ENCODE measurements around the gene PTAFR. TPM values are rescaled to one million over a fixed set of nuclear protein-coding genes. Genes with fewer than 3 reads are reported as not detected.

The PTAFR gene
- total RNA-seq, 4 donors from 2014 or later: 2.0 to 51.7 (median 4.2) TPM

DNA sequence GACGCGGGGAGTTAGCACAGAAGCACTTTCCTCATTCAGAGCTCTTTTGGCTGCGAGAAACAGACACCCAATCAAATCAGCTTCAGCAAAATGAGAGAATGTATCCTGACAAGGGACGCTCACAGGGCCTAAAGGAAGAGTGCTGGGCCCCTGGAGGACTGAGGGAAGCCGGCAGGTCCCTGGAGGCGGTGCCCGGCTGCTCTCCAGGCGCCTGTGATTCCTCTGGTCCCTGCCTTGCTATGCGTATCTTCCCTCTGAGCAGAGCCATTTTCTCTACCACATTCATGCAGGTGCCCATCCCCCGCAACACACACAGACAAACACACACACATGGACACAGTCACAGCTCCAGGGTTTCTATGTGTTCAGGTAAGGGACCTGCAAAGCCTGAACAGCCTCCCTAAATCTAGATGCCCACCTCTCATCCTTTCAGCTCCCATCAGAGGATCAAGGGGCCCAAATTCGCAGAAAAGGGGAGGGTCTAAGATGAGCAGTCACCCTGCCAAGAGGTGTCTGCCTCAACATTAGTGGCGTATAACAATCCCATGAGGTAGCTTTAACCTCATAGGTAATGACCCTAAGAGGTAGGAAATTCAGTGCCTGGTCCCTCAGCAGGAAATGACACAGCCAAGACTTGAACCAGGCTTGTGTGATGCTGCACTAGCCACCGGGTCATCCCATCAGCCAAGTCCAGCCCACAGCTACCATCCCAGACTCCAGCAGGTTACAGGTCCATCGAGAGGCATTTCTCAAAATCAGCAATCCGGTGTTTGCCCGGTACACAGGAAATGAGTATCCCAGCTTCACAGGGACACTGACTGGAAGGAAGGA lies 29.0 kb downstream of the PTAFR start:
- Histone ChIP-seq H3K9me3 (no peaks in the 10 kb centered on the region), H3K4me1 (no peaks in the 10 kb centered on the region), H3K27ac (peak overlapping the region in 1 of 4 donors; percentile 5), H3K36me3 (no peaks in the 10 kb centered on the region), H3K27me3 (no peaks in the 10 kb centered on the region), H3K4me3 (no peak overlapping the region)
- in situ Hi-C loops (cut with MboI; ENCODE audit: low pct_ligation_motif_present in 1 of 4, low pct_unique_long_range_greater_than_20kb in 1 of 4, low sequenced_read_pairs in 3 of 4): no loop called here
- TF ChIP-seq, protein P1, sequence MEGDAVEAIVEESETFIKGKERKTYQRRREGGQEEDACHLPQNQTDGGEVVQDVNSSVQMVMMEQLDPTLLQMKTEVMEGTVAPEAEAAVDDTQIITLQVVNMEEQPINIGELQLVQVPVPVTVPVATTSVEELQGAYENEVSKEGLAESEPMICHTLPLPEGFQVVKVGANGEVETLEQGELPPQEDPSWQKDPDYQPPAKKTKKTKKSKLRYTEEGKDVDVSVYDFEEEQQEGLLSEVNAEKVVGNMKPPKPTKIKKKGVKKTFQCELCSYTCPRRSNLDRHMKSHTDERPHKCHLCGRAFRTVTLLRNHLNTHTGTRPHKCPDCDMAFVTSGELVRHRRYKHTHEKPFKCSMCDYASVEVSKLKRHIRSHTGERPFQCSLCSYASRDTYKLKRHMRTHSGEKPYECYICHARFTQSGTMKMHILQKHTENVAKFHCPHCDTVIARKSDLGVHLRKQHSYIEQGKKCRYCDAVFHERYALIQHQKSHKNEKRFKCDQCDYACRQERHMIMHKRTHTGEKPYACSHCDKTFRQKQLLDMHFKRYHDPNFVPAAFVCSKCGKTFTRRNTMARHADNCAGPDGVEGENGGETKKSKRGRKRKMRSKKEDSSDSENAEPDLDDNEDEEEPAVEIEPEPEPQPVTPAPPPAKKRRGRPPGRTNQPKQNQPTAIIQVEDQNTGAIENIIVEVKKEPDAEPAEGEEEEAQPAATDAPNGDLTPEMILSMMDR (IDR thresholded peaks at IDR 0.05): no peak
- no peak for TF ChIP-seq EP300 (IDR thresholded peaks at IDR 0.05; ENCODE audit: low read depth)
- TF ChIP-seq POLR2A (IDR thresholded peaks at IDR 0.05): no peak
- TF ChIP-seq POLR2AphosphoS5 (IDR thresholded peaks at IDR 0.05): no peak
- DNase-seq: no peak
- 82 to 83% methylated on average over 4 to 16 of the region's 16 CpGs for WGBS, 2 donors (ENCODE audit: low coverage in 1 of 2)
- intact Hi-C loops (cut with DNase I; ENCODE audit: low total_unique reads): no loop called here

DNA sequence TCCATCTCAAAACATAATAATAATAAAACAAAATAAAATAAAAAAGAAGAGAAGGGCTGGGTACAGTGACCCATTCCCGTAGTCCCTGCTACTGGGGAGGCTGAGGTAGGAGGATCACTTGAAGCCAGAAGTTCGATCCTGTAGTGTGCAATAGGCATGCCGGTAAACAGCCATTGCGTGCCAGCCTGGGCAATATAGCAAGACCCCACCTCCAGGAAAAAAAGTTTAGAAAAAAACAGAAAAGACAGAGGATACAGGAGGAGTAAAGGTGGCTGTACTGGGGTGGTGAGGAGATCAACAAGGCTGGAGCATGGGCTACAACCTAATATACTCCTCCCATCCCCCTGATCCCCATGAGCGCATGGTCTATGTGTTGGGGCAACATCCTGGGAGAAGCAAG lies 30.8 kb downstream of the PTAFR start:
- TF ChIP-seq POLR2A (IDR thresholded peaks at IDR 0.05) (no peak), EP300 (IDR thresholded peaks at IDR 0.05; ENCODE audit: low read depth) (no peak), POLR2AphosphoS5 (IDR thresholded peaks at IDR 0.05) (no peak)
- TF ChIP-seq, protein P1 (IDR thresholded peaks at IDR 0.05): no peak
- Histone ChIP-seq H3K4me3 (no peak overlapping the region), H3K9me3 (no peaks in the 10 kb centered on the region), H3K27me3 (no peaks in the 10 kb centered on the region), H3K4me1 (no peaks in the 10 kb centered on the region), H3K36me3 (no peaks in the 10 kb centered on the region), H3K27ac (no peak overlapping the region)
- 97 to 100% methylated on average over 4 to 5 of the region's 5 CpGs for WGBS, 2 donors (ENCODE audit: low coverage in 1 of 2)
- no peak for DNase-seq
- intact Hi-C loops (cut with DNase I; ENCODE audit: low total_unique reads) (no loop called here), in situ Hi-C loops (cut with MboI; ENCODE audit: low pct_ligation_motif_present in 1 of 4, low pct_unique_long_range_greater_than_20kb in 1 of 4, low sequenced_read_pairs in 3 of 4) (no loop called here)

DNA sequence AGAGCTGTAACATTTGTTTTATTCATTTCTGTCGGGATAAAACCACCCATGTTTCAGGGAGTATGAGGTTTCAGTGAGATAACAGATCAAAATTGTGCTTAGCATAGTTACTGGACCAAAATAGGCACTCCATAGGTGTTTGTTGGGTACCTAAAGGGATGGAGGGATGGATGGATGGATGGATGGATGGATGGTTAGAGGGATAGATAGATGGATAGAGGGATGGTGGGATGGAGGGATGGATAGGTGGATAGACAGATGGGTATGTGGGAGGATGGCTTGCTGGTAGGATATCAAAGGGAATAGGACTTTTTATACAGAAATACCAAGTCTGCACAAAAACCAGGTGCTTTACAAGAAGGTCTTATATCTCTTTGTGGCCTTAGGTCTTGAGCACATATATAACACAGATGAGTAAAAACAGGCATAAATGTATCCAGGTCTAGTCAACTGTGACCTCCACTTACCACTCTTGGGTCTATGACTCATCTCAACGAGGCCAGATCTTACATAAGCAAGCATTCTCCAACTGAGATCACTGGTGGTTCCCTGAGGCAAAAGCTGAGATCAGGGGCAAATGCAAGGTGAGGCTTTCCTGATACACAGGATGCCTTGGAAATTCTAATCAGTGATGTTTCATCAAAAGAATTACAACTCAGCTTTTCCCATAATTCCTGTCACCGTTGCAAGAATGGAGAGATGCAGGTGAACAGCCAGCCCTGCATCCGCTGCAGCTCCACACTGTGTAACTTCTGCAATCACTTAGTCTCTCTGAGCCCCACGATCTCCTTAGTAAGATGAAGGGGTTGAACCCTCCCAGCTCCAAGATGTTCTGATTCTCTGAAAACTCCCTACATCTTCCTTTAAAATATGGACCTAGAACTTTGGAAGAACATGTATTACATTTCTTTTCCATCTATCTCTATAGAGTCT lies 32.0 kb downstream of the PTAFR start:
- Histone ChIP-seq H3K36me3 (no peaks in the 10 kb centered on the region), H3K27ac (no peak overlapping the region), H3K9me3 (no peaks in the 10 kb centered on the region), H3K4me1 (no peaks in the 10 kb centered on the region), H3K27me3 (no peaks in the 10 kb centered on the region), H3K4me3 (no peak overlapping the region)
- TF ChIP-seq, protein P1 (IDR thresholded peaks at IDR 0.05): no peak
- in situ Hi-C loops (cut with MboI; ENCODE audit: low pct_ligation_motif_present in 1 of 4, low pct_unique_long_range_greater_than_20kb in 1 of 4, low sequenced_read_pairs in 3 of 4) (no loop called here), intact Hi-C loops (cut with DNase I; ENCODE audit: low total_unique reads) (no loop called here)
- DNase-seq: no peak
- WGBS, 2 donors (ENCODE audit: low coverage in 1 of 2): 44 to 62% methylated on average over 2 to 5 of the region's 5 CpGs

DNA sequence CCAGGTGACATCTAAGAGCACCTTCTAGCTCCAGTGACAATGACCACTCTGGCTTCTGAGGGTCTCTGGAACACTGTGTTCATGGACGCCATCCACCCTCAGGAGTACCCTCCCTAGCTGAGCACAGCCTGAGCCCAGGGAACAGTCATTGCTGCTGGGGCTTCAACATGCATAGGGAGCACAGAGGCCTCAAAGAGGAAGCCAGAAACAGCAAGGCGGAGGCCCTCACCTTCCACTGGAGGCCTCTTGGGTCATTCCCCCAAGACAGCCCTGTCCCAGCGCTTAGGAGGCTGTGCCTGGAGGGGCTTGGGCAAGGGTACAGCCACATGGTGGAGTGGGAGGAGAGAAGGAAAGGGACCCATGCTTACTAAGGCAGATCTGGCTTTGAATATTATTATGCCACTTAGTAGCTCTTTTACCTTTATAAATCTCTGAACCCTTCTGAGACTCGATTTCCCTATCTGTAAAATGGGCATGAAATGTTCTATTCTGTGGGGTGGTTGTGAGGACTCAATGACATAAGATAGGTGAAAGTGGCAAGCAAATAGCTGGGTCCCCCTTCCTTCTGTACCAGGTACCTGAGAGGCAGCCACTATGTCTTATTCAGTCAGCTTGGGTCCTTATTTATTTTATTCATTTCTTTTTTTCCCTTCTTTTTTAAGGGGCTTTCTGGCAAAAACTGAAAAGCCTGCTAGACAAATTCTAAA lies 32.8 kb downstream of the PTAFR start:
- H3K36me3 ChIP-seq: no peaks in the 10 kb centered on the region
- 85 to 86% methylated on average over 1 to 4 of the region's 4 CpGs for WGBS, 2 donors (ENCODE audit: low coverage in 1 of 2)
- no peak overlapping the region for H3K4me3 ChIP-seq
- no peaks in the 10 kb centered on the region for H3K9me3 ChIP-seq
- no peak overlapping the region for H3K27ac ChIP-seq
- no peak for DNase-seq
- in situ Hi-C loops (cut with MboI; ENCODE audit: low pct_ligation_motif_present in 1 of 4, low pct_unique_long_range_greater_than_20kb in 1 of 4, low sequenced_read_pairs in 3 of 4) (no loop called here), intact Hi-C loops (cut with DNase I; ENCODE audit: low total_unique reads) (no loop called here)
- no peaks in the 10 kb centered on the region for H3K27me3 ChIP-seq
- TF ChIP-seq, protein P1 (IDR thresholded peaks at IDR 0.05): no peak
- TF ChIP-seq EP300 (IDR thresholded peaks at IDR 0.05; ENCODE audit: low read depth) (no peak), POLR2AphosphoS5 (IDR thresholded peaks at IDR 0.05) (no peak), POLR2A (IDR thresholded peaks at IDR 0.05) (no peak)
- H3K4me1 ChIP-seq: no peaks in the 10 kb centered on the region
